ENCODE data around the gene CA9. TPM values are rescaled to one million over a fixed set of nuclear protein-coding genes. Genes with fewer than 3 reads are reported as not detected.

The CA9 gene
- polyA plus RNA-seq (2011; rRNA removed) = 1.2 and 1.3 TPM in 2 replicates
- polyA minus RNA-seq (2011; rRNA and poly(A)+ RNA removed) = 0.83 TPM in 1 of 2 replicates, not detected in the other

- no peaks in the 10 kb centered on the region for H3K27me3 ChIP-seq (ENCODE audit: control insufficient read depth, insufficient read depth, low read length)
- ChIA-PET CTCF (interaction anchor here (0.8 to 1.1 kb wide), 2 partner anchors 12 to 23 kb away, joined by 3 to 5 read pairs; no protein-coding TSS in a partner anchor), POLR2A (interaction anchor here (0.7 to 1.4 kb wide), 5 partner anchors 10 to 58 kb away, joined by 3 to 6 read pairs (median 3); partner anchors contain the start of genes CREB3 and TLN1)
- DNase-seq (ENCODE audit: low read depth, low spot score) = no peak
- no peaks in the 10 kb centered on the region; the same call in 1 of the 2 replicates for H3K9me3 ChIP-seq (ENCODE audit: control insufficient read depth, insufficient read depth, low read length)
- no peak within 1 kb of the TSS for H3K4me3 ChIP-seq (ENCODE audit: low read depth, low read length)
- no peak for TF ChIP-seq CTCF (IDR thresholded peaks at IDR 0.05; ENCODE audit: low read depth, low read length)
- H3K27ac ChIP-seq (ENCODE audit: low read depth, low read length) = no peak within 1 kb of the TSS
Measured at GRCh38 chr9:35673132-35674024, at the start of gene CA9. TSS of gene CA9 (plus strand) at chr9:35673928. CDS start at chr9:35673960, 32 bp downstream.

GRCh38 chr9:35627575-35627974, 46.2 kb upstream of the CA9 start:
- DNase-seq (ENCODE audit: low read depth, low spot score) = no peak
- H3K27ac ChIP-seq (ENCODE audit: low read depth, low read length) = no peak overlapping the region
- ChIA-PET POLR2A (no interaction called here), CTCF (interaction anchor here (0.7 to 2.1 kb wide), 2 partner anchors 24 kb away, joined by 3 to 10 read pairs; no protein-coding TSS in a partner anchor)
- H3K9me3 ChIP-seq (ENCODE audit: control insufficient read depth, insufficient read depth, low read length) = no peaks in the 10 kb centered on the region
- H3K27me3 ChIP-seq (ENCODE audit: control insufficient read depth, insufficient read depth, low read length) = peaks cover 5% of the 10 kb centered on the region
- no peak overlapping the region for H3K4me3 ChIP-seq (ENCODE audit: low read depth, low read length)
- no peak for TF ChIP-seq CTCF (IDR thresholded peaks at IDR 0.05; ENCODE audit: low read depth, low read length)

GRCh38 chr9:35628389-35628991, 45.2 kb upstream of the CA9 start:
- Histone ChIP-seq H3K27me3 (ENCODE audit: control insufficient read depth, insufficient read depth, low read length) (peaks cover 5% of the 10 kb centered on the region), H3K9me3 (ENCODE audit: control insufficient read depth, insufficient read depth, low read length) (no peaks in the 10 kb centered on the region), H3K4me3 (ENCODE audit: low read depth, low read length) (no peak overlapping the region), H3K27ac (ENCODE audit: low read depth, low read length) (no peak overlapping the region)
- CTCF ChIA-PET = interaction anchor here (0.7 to 2.1 kb wide), 3 partner anchors 19 to 29 kb away, joined by 3 to 10 read pairs (median 4); partner anchors contain the start of genes CCDC107 and RMRP
- no peak for DNase-seq (ENCODE audit: low read depth, low spot score)
- TF ChIP-seq CTCF (IDR thresholded peaks at IDR 0.05; ENCODE audit: low read depth, low read length) = no peak
- POLR2A ChIA-PET = no interaction called here

- ChIA-PET POLR2A (no interaction called here), CTCF (interaction anchor here (0.6 to 2.1 kb wide), 3 partner anchors 17 to 140 kb away, joined by 3 to 10 read pairs (median 4); partner anchors contain the start of gene RUSC2)
- Histone ChIP-seq H3K4me3 (ENCODE audit: low read depth, low read length) (no peak overlapping the region), H3K27me3 (ENCODE audit: control insufficient read depth, insufficient read depth, low read length) (peaks cover 5% of the 10 kb centered on the region), H3K27ac (ENCODE audit: low read depth, low read length) (no peak overlapping the region), H3K9me3 (ENCODE audit: control insufficient read depth, insufficient read depth, low read length) (no peaks in the 10 kb centered on the region)
- TF ChIP-seq CTCF (IDR thresholded peaks at IDR 0.05; ENCODE audit: low read depth, low read length) = no peak
- DNase-seq (ENCODE audit: low read depth, low spot score) = no peak
Measured at GRCh38 chr9:35629597-35629996, 44.1 kb upstream of the CA9 start.
